T-helper 2 cell treated with Interferon-gamma antibody and Interleukin-4, amounts not matched to agents 5 μg/mL and 100 μg/mL, for 36 hours (primary cell): ENCODE measurements around the gene SSR4.

Source experiments
- DNase-seq: peaks from one replicate; pipeline ENCODE4 v3.0.0; 2021; ENCODE audit warnings: low spot score
- H3K27ac Mint-ChIP-seq: one replicate; pipeline ENCODE4 v1.8.0; 2021; ENCODE audit warnings: mild to moderate bottlenecking, mixed read lengths
- H3K27me3 Mint-ChIP-seq: one replicate; pipeline ENCODE4 v1.8.0; 2021; ENCODE audit warnings: low read depth, mixed read lengths
- H3K36me3 Mint-ChIP-seq: one replicate; pipeline ENCODE4 v1.8.0; 2021; ENCODE audit warnings: low read depth, mixed read lengths
- H3K4me1 Mint-ChIP-seq: one replicate; pipeline ENCODE4 v1.8.0; 2021; ENCODE audit warnings: low read depth, mixed read lengths
- H3K4me3 Mint-ChIP-seq: one replicate; pipeline ENCODE4 v1.8.0; 2022; ENCODE audit warnings: mild to moderate bottlenecking, moderate library complexity, mixed read lengths
- H3K9me3 Mint-ChIP-seq: one replicate; pipeline ENCODE4 v1.8.0; 2021; ENCODE audit warnings: mixed read lengths

SSR4 gene

GRCh38 chrX:153782313-153782712 lies 12.2 kb upstream of the SSR4 start:
- Mint-ChIP-seq H3K4me1 (peaks cover 3% of the 10 kb centered on the region), H3K4me3 (no peak overlapping the region), H3K9me3 (no peaks in the 10 kb centered on the region), H3K27me3 (peaks cover 3% of the 10 kb centered on the region), H3K36me3 (no peaks in the 10 kb centered on the region), H3K27ac (no peak overlapping the region)
- no peak for DNase-seq

GRCh38 chrX:153782871-153783270 lies 11.6 kb upstream of the SSR4 start:
- peaks cover 3% of the 10 kb centered on the region for H3K4me1 Mint-ChIP-seq
- no peaks in the 10 kb centered on the region for H3K36me3 Mint-ChIP-seq
- H3K27ac Mint-ChIP-seq: no peak overlapping the region
- H3K27me3 Mint-ChIP-seq: peaks cover 3% of the 10 kb centered on the region
- H3K4me3 Mint-ChIP-seq: no peak overlapping the region
- DNase-seq: no peak
- no peaks in the 10 kb centered on the region for H3K9me3 Mint-ChIP-seq

GRCh38 chrX:153783378-153784013 lies 11.0 kb upstream of the SSR4 start:
- H3K27me3 Mint-ChIP-seq: peaks cover 3% of the 10 kb centered on the region
- no peak overlapping the region for H3K27ac Mint-ChIP-seq
- no peak for DNase-seq
- peaks cover 3% of the 10 kb centered on the region for H3K4me1 Mint-ChIP-seq
- H3K4me3 Mint-ChIP-seq: no peak overlapping the region
- no peaks in the 10 kb centered on the region for H3K9me3 Mint-ChIP-seq
- H3K36me3 Mint-ChIP-seq: no peaks in the 10 kb centered on the region

GRCh38 chrX:153784325-153784967 lies 10.0 kb upstream of the SSR4 start:
- Mint-ChIP-seq H3K36me3 (no peaks in the 10 kb centered on the region), H3K4me1 (peaks cover 3% of the 10 kb centered on the region), H3K27me3 (peaks cover 3% of the 10 kb centered on the region)

GRCh38 chrX:153786669-153787068 lies 7.8 kb upstream of the SSR4 start:
- no peaks in the 10 kb centered on the region for H3K27me3 Mint-ChIP-seq
- H3K27ac Mint-ChIP-seq: no peak overlapping the region
- no peak overlapping the region for H3K4me3 Mint-ChIP-seq
- no peaks in the 10 kb centered on the region for H3K4me1 Mint-ChIP-seq
- no peaks in the 10 kb centered on the region for H3K9me3 Mint-ChIP-seq
- no peaks in the 10 kb centered on the region for H3K36me3 Mint-ChIP-seq
- DNase-seq: no peak

More at GRCh38 chrX:153784325-153784967, 10.0 kb upstream of the SSR4 start:
- no peak overlapping the region for H3K4me3 Mint-ChIP-seq
- H3K9me3 Mint-ChIP-seq: no peaks in the 10 kb centered on the region
- H3K27ac Mint-ChIP-seq: no peak overlapping the region
- no peak for DNase-seq

- Mint-ChIP-seq H3K4me3 (no peak overlapping the region), H3K9me3 (no peaks in the 10 kb centered on the region), H3K27me3 (no peaks in the 10 kb centered on the region), H3K27ac (no peak overlapping the region), H3K4me1 (peaks cover 6% of the 10 kb centered on the region), H3K36me3 (peaks cover 7% of the 10 kb centered on the region)
- DNase-seq: no peak
Measured at GRCh38 chrX:153789654-153790053, 4.8 kb upstream of the SSR4 start.

GRCh38 chrX:153791104-153791852 lies 3.2 kb upstream of the SSR4 start:
- no peaks in the 10 kb centered on the region for H3K9me3 Mint-ChIP-seq
- no peak overlapping the region for H3K4me3 Mint-ChIP-seq
- peaks cover 12% of the 10 kb centered on the region for H3K36me3 Mint-ChIP-seq
- no peak for DNase-seq
- H3K27ac Mint-ChIP-seq: no peak overlapping the region
- no peaks in the 10 kb centered on the region for H3K27me3 Mint-ChIP-seq
- peaks cover 8% of the 10 kb centered on the region for H3K4me1 Mint-ChIP-seq

- Mint-ChIP-seq H3K27ac (no peak overlapping the region), H3K36me3 (peaks cover 21% of the 10 kb centered on the region), H3K4me3 (no peak overlapping the region), H3K9me3 (no peaks in the 10 kb centered on the region), H3K4me1 (peaks cover 9% of the 10 kb centered on the region), H3K27me3 (no peaks in the 10 kb centered on the region)
- DNase-seq: no peak
Measured at GRCh38 chrX:153792368-153792767, 2.1 kb upstream of the SSR4 start.

- H3K4me3 Mint-ChIP-seq: peak overlapping the region; percentile 96
- H3K9me3 Mint-ChIP-seq: no peaks in the 10 kb centered on the region
- H3K4me1 Mint-ChIP-seq: peaks cover 9% of the 10 kb centered on the region
- H3K36me3 Mint-ChIP-seq: peaks cover 25% of the 10 kb centered on the region
- H3K27ac Mint-ChIP-seq: peak overlapping the region; percentile 82
- DNase-seq: no peak
- H3K27me3 Mint-ChIP-seq: no peaks in the 10 kb centered on the region
Measured at GRCh38 chrX:153793291-153793690, 1.2 kb upstream of the SSR4 start.

- Mint-ChIP-seq H3K9me3 (no peaks in the 10 kb centered on the region), H3K27me3 (no peaks in the 10 kb centered on the region), H3K27ac (peak overlapping the region; percentile 89), H3K36me3 (peaks cover 26% of the 10 kb centered on the region), H3K4me1 (peaks cover 9% of the 10 kb centered on the region), H3K4me3 (peak overlapping the region; percentile 96)
- DNase-seq: no peak
Measured at GRCh38 chrX:153794897-153795816, 689 bp downstream of the SSR4 start.

- Mint-ChIP-seq H3K4me1 (peaks cover 9% of the 10 kb centered on the region), H3K27me3 (no peaks in the 10 kb centered on the region), H3K36me3 (peaks cover 26% of the 10 kb centered on the region), H3K9me3 (no peaks in the 10 kb centered on the region), H3K27ac (no peak overlapping the region), H3K4me3 (no peak overlapping the region)
- no peak for DNase-seq
Measured at GRCh38 chrX:153797415-153798015, 3.0 kb downstream of the SSR4 start.

GRCh38 chrX:153799326-153799725 lies 4.9 kb downstream of the SSR4 start:
- Mint-ChIP-seq H3K27ac (no peak overlapping the region), H3K4me3 (no peak overlapping the region), H3K9me3 (no peaks in the 10 kb centered on the region), H3K4me1 (peaks cover 3% of the 10 kb centered on the region), H3K36me3 (peaks cover 20% of the 10 kb centered on the region), H3K27me3 (no peaks in the 10 kb centered on the region)
- DNase-seq: no peak

GRCh38 chrX:153800177-153800722 lies 5.8 kb downstream of the SSR4 start:
- peaks cover 3% of the 10 kb centered on the region for H3K4me1 Mint-ChIP-seq
- no peak overlapping the region for H3K4me3 Mint-ChIP-seq
- H3K27me3 Mint-ChIP-seq: no peaks in the 10 kb centered on the region
- no peaks in the 10 kb centered on the region for H3K9me3 Mint-ChIP-seq
- DNase-seq: no peak
- no peak overlapping the region for H3K27ac Mint-ChIP-seq
- H3K36me3 Mint-ChIP-seq: peaks cover 17% of the 10 kb centered on the region
